ENCODE measurements around the gene KCNF1. TPM values are rescaled to one million over a fixed set of nuclear protein-coding genes. Genes with fewer than 3 reads are reported as not detected.

Gene KCNF1
- polyA plus RNA-seq, 3 donors, result not detected

DNA sequence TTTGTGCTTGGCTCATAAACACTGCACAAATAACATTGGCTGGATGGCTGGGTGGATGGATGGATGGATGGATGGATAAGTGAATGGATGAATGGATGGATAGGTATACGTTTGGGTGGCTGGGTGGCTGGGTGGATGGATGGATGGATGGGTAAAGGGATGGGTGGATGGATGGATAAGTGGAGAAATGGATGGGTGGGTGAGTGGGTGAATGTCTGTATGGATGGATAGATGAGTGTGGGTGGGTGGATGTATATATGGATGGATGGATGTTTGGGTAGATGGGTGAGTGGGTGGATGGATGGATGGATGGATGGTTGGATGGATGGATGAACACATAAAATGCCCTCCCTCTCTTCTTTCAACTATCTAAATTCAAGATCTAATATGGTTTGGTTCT, 38.1 kb downstream of the KCNF1 start:
- H3K27me3 ChIP-seq (ENCODE audit: control insufficient read depth in 2 of 2, insufficient read depth in 2 of 2, low read length in 2 of 2), result peaks cover 0 to 11% of the 10 kb centered on the region in 2 donors
- DNase-seq, result no peak
- no peaks in the 10 kb centered on the region for H3K36me3 Mint-ChIP-seq
- 92% methylated on average over 1 of the region's 1 CpG for WGBS (ENCODE audit: insufficient coverage)
- intact Hi-C loops (cut with micrococcal nuclease), result no loop called here
- H3K4me3 ChIP-seq (replicated peaks in 1 of 3; ENCODE audit: low read depth in 2 of 3, low read length in 3 of 3), result no peak overlapping the region
- no peak overlapping the region for H2AFZ ChIP-seq (ENCODE audit: insufficient read depth, low read depth, low read length, poor library complexity, severe bottlenecking)
- H3K4me1 ChIP-seq (ENCODE audit: control insufficient read depth in 1 of 2, insufficient read depth in 2 of 2, low read length in 2 of 2), result no peaks in the 10 kb centered on the region
- H3K27ac Mint-ChIP-seq, result peak overlapping the region in 1 of 7 donors; percentile 2
- H3K79me2 ChIP-seq (ENCODE audit: insufficient read depth, low read length), result no peaks in the 10 kb centered on the region
- no peak overlapping the region for H3K27ac ChIP-seq (ENCODE audit: low read depth in 1 of 2, low read length in 2 of 2)
- H3K36me3 ChIP-seq (replicated peaks in 1 of 2; ENCODE audit: control insufficient read depth in 1 of 2, insufficient read depth in 2 of 2, low read length in 2 of 2), result no peaks in the 10 kb centered on the region
- H3K4me3 Mint-ChIP-seq, result no peak overlapping the region
- TF ChIP-seq, protein P1, sequence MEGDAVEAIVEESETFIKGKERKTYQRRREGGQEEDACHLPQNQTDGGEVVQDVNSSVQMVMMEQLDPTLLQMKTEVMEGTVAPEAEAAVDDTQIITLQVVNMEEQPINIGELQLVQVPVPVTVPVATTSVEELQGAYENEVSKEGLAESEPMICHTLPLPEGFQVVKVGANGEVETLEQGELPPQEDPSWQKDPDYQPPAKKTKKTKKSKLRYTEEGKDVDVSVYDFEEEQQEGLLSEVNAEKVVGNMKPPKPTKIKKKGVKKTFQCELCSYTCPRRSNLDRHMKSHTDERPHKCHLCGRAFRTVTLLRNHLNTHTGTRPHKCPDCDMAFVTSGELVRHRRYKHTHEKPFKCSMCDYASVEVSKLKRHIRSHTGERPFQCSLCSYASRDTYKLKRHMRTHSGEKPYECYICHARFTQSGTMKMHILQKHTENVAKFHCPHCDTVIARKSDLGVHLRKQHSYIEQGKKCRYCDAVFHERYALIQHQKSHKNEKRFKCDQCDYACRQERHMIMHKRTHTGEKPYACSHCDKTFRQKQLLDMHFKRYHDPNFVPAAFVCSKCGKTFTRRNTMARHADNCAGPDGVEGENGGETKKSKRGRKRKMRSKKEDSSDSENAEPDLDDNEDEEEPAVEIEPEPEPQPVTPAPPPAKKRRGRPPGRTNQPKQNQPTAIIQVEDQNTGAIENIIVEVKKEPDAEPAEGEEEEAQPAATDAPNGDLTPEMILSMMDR (IDR thresholded peaks at IDR 0.05), result no peak
- H3K4me2 ChIP-seq (replicated peaks; ENCODE audit: extremely low read depth, low read length, poor library complexity, severe bottlenecking), result no peak overlapping the region
- H4K20me1 ChIP-seq (ENCODE audit: insufficient read depth, low read length), result no peaks in the 10 kb centered on the region
- no peaks in the 10 kb centered on the region for H3K4me1 Mint-ChIP-seq
- H3K9me3 ChIP-seq (replicated peaks in 1 of 2; ENCODE audit: control insufficient read depth in 1 of 2, insufficient read depth in 1 of 2, low read length in 2 of 2), result peaks cover 6 to 7% of the 10 kb centered on the region in 2 donors
- H3K9ac ChIP-seq (ENCODE audit: insufficient read depth, low read length, poor library complexity, severe bottlenecking), result no peak overlapping the region
- peaks cover 9 to 28% (median 11%) of the 10 kb centered on the region in 3 donors for H3K27me3 Mint-ChIP-seq (ENCODE audit: low read depth in 3 of 3)
- H3K9me3 Mint-ChIP-seq, result peaks cover 5 to 20% (median 10%) of the 10 kb centered on the region in 7 donors

DNA sequence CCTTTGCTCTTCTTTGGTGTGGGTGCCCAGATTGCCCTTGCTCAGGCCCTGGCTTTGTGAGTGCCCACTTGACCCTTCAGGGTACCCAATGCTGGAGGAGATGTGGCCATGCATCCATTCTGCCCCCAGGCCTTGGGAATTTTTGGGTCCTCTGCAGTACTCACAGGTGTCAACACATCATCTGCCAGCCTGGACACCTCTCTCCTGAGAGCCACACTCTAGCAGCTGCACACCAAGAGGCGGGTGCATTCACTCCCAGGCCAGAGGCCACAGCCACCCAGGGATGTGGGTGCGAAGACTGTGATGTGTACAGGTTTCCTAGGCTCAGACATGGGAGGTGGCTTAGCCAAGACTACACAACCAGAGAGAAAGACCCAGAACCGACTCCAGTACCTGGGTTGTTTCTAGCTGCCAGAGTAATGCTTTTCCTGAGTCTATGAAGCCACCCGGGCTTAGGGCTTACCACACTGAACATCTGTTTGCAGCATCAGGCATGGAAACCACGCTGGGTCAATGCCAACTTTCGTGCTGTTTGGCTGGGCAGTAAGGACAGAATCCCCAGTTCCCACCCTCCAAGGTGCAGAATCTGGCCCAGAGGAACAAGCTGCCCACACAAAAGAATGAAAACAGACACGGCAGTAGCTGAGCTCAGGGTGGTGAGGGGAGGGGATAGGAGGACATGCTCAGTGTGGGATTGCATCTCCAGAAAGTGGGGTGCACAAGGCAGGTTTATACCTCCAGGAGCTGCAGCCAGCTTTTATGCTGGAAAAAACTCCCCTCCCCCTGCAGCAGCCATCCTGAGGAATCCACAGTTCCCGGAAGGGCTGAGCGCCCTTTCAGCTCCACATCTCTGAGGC, 40.1 kb downstream of the KCNF1 start:
- Histone ChIP-seq H3K79me2 (ENCODE audit: insufficient read depth, low read length) (no peaks in the 10 kb centered on the region), H3K4me2 (replicated peaks; ENCODE audit: extremely low read depth, low read length, poor library complexity, severe bottlenecking) (no peak overlapping the region), H3K4me3 (replicated peaks in 1 of 3; ENCODE audit: low read depth in 2 of 3, low read length in 3 of 3) (no peak overlapping the region), H3K9me3 (replicated peaks in 1 of 2; ENCODE audit: control insufficient read depth in 1 of 2, insufficient read depth in 1 of 2, low read length in 2 of 2) (peaks cover 6 to 7% of the 10 kb centered on the region in 2 donors), H3K4me1 (ENCODE audit: control insufficient read depth in 1 of 2, insufficient read depth in 2 of 2, low read length in 2 of 2) (no peaks in the 10 kb centered on the region), H4K20me1 (ENCODE audit: insufficient read depth, low read length) (no peaks in the 10 kb centered on the region), H3K27ac (ENCODE audit: low read depth in 1 of 2, low read length in 2 of 2) (no peak overlapping the region), H3K36me3 (replicated peaks in 1 of 2; ENCODE audit: control insufficient read depth in 1 of 2, insufficient read depth in 2 of 2, low read length in 2 of 2) (no peaks in the 10 kb centered on the region), H2AFZ (ENCODE audit: insufficient read depth, low read depth, low read length, poor library complexity, severe bottlenecking) (no peak overlapping the region), H3K9ac (ENCODE audit: insufficient read depth, low read length, poor library complexity, severe bottlenecking) (no peak overlapping the region), H3K27me3 (ENCODE audit: control insufficient read depth in 2 of 2, insufficient read depth in 2 of 2, low read length in 2 of 2) (peaks cover 0 to 6% of the 10 kb centered on the region in 2 donors)
- H3K4me1 Mint-ChIP-seq, result no peaks in the 10 kb centered on the region
- peaks cover 5 to 16% (median 8%) of the 10 kb centered on the region in 7 donors for H3K9me3 Mint-ChIP-seq
- intact Hi-C loops (cut with micrococcal nuclease), result no loop called here
- TF ChIP-seq, protein P1 (IDR thresholded peaks at IDR 0.05), result no peak
- no peak for DNase-seq
- 65% methylated on average over 7 of the region's 9 CpGs for WGBS (ENCODE audit: insufficient coverage)
- H3K36me3 Mint-ChIP-seq, result no peaks in the 10 kb centered on the region
- H3K4me3 Mint-ChIP-seq, result no peak overlapping the region
- H3K27me3 Mint-ChIP-seq (ENCODE audit: low read depth in 3 of 3), result peaks cover 6 to 27% (median 13%) of the 10 kb centered on the region in 3 donors
- H3K27ac Mint-ChIP-seq, result no peak overlapping the region

All from CD14-positive monocyte (primary cell).